C4-2B (cell line): Measurements from ENCODE around the gene IQCK.
A peak's percentile ranks its signal among the peaks of the same experiment; 100 is the strongest.

Experiments used
- H3K27ac ChIP-seq: fragments of 450-650 bp; 2 replicates; pipeline ENCODE4 v1.5.1; 2017
- CTCF ChIP-seq: fragments of 450-650 bp; conservative IDR thresholded peaks from 2 replicates; pipeline ENCODE4 v1.5.1; 2017; ENCODE audit warnings: mild to moderate bottlenecking
- ZFX ChIP-seq: fragments of 450-650 bp; IDR thresholded peaks from 2 replicates; pipeline ENCODE4 v1.6.1; 2017

IQCK gene

DNA sequence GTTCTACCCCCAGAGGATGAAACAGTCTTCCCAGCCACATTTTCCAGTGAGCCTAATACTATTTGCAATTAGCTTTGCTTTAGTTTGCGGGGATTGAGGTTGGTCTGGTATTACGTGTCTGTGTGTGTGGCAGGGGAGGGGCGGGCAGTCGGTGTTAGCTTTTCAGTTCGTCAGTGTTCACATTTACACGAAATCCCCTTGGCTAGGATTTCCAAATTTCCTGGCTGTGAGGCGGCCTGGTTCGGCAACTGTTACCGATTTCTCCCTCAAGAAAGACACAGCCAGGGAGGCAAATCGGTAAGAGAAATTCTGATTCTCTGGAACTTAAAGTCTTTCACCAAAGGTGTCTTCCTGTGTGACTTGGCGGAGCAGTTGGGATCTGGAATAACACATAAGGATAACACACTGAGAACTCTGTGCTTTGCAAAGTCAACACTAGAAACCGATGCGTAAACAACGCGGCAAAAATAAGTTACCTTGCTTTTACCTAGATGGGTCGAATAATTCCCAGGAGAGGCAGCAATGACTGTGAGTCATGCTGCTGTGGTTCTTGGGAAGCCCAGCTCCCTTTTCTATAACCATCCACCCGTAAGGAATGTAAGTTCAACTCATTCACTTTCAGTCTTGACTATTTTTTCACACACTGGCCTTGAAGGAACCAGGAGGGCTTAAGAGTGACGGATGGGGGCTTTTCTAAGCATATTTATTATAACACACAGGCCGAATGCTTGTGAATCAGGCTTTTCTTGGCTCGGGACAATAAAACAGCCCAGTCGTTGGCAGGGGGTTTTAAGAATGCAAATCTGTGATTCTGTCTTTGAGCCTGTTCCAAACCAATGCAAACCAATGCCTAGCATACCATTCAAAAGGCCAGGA is 142.3 kb downstream of the IQCK start:
- no peak for TF ChIP-seq CTCF
- TF ChIP-seq ZFX = no peak
- peak overlapping the region; percentile 63 for H3K27ac ChIP-seq

DNA sequence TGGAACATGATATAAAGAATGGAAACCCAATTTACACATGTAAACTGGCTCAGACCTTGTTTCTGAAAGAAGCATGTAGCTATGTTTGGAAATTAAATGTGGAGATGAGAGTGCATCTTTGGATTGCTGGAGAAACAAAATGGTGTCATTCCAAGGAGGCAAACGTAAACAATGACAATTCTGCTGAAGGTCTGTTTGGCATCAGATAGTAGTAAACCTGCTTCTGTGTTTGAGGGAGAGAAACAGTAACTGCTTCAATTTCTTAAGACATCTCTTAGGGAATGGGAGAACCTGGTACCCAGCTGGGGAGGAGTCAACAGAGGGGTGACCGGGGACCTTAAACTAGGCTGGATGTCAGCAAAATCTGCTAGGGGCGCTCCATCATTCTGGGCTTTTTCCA is 143.1 kb downstream of the IQCK start:
- TF ChIP-seq CTCF (no peak), ZFX (no peak)
- no peak overlapping the region for H3K27ac ChIP-seq

DNA sequence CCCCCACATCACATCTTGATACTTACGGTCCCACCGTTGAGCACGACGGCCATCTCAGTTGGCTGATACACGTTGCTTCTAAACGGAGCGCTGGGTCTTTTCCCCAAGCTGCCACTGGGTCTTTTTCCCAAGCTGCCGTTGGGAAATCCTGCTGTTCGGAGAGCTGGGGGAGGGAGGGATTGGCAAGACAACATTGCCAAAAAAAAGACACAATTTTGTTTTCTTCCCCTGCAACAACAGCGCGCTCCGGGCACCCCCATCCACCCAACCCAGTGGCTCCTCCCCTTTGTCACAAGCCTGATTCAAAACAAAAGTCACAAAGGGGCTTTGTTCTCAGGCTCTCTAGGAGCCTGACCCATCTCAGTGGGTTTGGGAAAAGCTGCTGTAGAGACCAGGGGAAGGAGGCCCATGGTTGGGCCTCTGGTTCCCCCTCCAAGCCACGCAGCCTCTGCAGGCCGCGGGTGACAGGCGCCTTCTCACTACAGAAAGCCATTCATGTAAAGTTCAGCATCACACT is 143.8 kb downstream of the IQCK start:
- TF ChIP-seq CTCF (no peak), ZFX (no peak)
- H3K27ac ChIP-seq = no peak overlapping the region

DNA sequence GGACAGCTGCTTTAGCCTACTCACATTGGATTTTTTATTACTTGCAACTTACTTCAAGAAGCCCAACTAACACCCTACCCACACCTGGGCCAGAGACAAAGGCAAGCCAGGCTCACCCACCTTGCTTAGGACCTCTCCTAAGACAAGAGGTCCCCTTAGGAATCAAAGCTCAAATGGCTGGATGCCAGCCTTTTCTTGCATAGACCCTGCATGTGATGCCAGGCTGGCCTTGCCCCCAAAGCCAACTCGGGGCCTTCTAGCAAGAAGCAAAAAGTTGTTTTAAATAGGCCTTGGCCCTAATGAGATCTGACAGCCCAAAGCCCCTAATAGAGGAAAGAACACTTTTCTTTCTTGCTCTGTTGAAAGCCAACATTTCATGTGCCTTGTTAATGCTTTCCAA is 145.9 kb downstream of the IQCK start:
- TF ChIP-seq CTCF (no peak), ZFX (no peak)
- H3K27ac ChIP-seq = no peak overlapping the region

DNA sequence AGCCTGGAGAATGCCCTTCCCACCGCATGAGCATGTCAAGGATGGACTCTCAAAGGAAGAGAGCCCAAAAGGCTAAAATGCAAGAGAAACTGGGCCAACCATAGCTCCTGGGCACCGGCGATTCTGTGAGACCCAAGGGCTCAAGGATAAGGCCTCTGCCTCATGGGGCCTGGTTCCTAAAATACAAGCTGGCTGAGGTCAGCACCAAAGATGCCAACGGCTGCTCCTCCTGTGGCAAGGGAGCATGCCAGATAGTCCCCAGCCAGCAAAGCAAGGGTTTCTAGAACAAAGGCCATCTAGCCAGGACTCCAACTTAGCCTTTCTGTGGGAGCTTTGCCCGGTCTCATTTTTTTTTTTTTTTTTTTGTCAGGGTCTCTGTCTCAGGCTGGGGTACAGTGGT is 146.5 kb downstream of the IQCK start:
- H3K27ac ChIP-seq = no peak overlapping the region
- TF ChIP-seq ZFX (no peak), CTCF (no peak)

GRCh38 chr16:19868421-19868820 is 150.3 kb downstream of the IQCK start:
- TF ChIP-seq CTCF (no peak), ZFX (no peak)
- no peak overlapping the region for H3K27ac ChIP-seq

- TF ChIP-seq CTCF (no peak), ZFX (no peak)
- no peak overlapping the region for H3K27ac ChIP-seq
Observed at GRCh38 chr16:19871721-19872120, 153.7 kb downstream of the IQCK start.
